ENCODE data around the gene PDE6C. TPM values are rescaled to one million over a fixed set of nuclear protein-coding genes. Genes with fewer than 3 reads are reported as not detected.

PDE6C gene
- total and polyA plus RNA-seq, 2 donors (not counting 1 experiment from before 2014, with no cell fraction given) = not detected

DNA sequence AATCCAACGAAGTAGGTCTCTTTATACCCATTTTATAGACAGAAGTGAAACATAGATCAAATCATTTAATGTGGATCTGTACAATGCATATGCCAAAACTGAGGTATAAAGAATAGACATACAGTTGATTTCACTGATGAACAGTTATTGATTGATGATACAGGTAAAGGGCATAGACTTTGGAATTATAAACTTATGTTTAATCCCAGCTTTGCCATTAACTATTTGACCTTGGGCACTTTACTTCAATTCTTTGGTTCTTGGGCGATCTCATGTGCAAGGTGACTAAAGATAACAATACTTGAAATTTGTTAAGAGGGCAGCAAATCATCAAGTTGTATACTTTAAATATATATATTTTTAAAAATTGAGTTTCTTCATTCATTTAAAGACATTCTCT lies 61.5 kb downstream of the PDE6C start:
- no peak overlapping the region for H2AFZ ChIP-seq (ENCODE audit: insufficient read depth, low read depth, low read length, poor library complexity, severe bottlenecking)
- ChIA-PET CTCF (no interaction called here), POLR2A (no interaction called here)
- H3K4me1 Mint-ChIP-seq = no peaks in the 10 kb centered on the region
- no peak overlapping the region for H3K4me2 ChIP-seq (replicated peaks; ENCODE audit: low read depth, low read length, poor library complexity, severe bottlenecking)
- no CpG with 5 or more reads among the region's 2 CpGs for WGBS (ENCODE audit: insufficient coverage)
- no peaks in the 10 kb centered on the region for H4K20me1 ChIP-seq (ENCODE audit: control insufficient read depth, insufficient read depth, low read length, poor library complexity, severe bottlenecking)
- no peaks in the 10 kb centered on the region for H3K27me3 ChIP-seq (replicated peaks in 1 of 4; ENCODE audit: control extremely low read depth in 1 of 4, control insufficient read depth in 3 of 4, insufficient read depth in 4 of 4, low read length in 3 of 4)
- no peak for TF ChIP-seq EZH2 (IDR thresholded peaks at IDR 0.05; ENCODE audit: borderline replicate concordance, insufficient read depth, low read depth, low read length, poor library complexity, severe bottlenecking)
- TF ChIP-seq, protein P1, sequence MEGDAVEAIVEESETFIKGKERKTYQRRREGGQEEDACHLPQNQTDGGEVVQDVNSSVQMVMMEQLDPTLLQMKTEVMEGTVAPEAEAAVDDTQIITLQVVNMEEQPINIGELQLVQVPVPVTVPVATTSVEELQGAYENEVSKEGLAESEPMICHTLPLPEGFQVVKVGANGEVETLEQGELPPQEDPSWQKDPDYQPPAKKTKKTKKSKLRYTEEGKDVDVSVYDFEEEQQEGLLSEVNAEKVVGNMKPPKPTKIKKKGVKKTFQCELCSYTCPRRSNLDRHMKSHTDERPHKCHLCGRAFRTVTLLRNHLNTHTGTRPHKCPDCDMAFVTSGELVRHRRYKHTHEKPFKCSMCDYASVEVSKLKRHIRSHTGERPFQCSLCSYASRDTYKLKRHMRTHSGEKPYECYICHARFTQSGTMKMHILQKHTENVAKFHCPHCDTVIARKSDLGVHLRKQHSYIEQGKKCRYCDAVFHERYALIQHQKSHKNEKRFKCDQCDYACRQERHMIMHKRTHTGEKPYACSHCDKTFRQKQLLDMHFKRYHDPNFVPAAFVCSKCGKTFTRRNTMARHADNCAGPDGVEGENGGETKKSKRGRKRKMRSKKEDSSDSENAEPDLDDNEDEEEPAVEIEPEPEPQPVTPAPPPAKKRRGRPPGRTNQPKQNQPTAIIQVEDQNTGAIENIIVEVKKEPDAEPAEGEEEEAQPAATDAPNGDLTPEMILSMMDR (IDR thresholded peaks at IDR 0.05) = no peak
- H3K9me3 Mint-ChIP-seq (ENCODE audit: insufficient read depth) = no peaks in the 10 kb centered on the region
- no peaks in the 10 kb centered on the region for H3K27me3 Mint-ChIP-seq
- no peak for DNase-seq
- H3K9me3 ChIP-seq (ENCODE audit: control extremely low read depth in 1 of 3, control insufficient read depth in 2 of 3, insufficient read depth in 1 of 3, low read length in 2 of 3) = no peaks in the 10 kb centered on the region
- no peak overlapping the region for H3K9ac ChIP-seq (ENCODE audit: low read length)
- intact Hi-C loops (cut with micrococcal nuclease) = no loop called here
- H3K79me2 ChIP-seq (ENCODE audit: control insufficient read depth, insufficient read depth, low read length) = no peaks in the 10 kb centered on the region
- no peak overlapping the region for H3K27ac Mint-ChIP-seq
- no peak for ATAC-seq (ENCODE audit: low read depth)
- H3K27ac ChIP-seq (ENCODE audit: low read length in 2 of 2) = no peak overlapping the region
- H3K4me3 Mint-ChIP-seq = no peak overlapping the region
- H3K36me3 ChIP-seq (replicated peaks in 1 of 2; ENCODE audit: control extremely low read depth in 1 of 2, control insufficient read depth in 1 of 2, extremely low read depth in 1 of 2, insufficient read depth in 2 of 2, low read length in 1 of 2) = peaks cover 2 to 43% of the 10 kb centered on the region in 2 experiments
- H3K4me3 ChIP-seq (ENCODE audit: control extremely low read depth in 1 of 5, extremely low read depth in 1 of 5, insufficient read depth in 1 of 5, low read depth in 2 of 5, low read length in 4 of 5) = no peak overlapping the region
- H3K4me1 ChIP-seq (ENCODE audit: control insufficient read depth in 2 of 2, insufficient read depth in 2 of 2, low read length in 2 of 2) = no peaks in the 10 kb centered on the region

DNA sequence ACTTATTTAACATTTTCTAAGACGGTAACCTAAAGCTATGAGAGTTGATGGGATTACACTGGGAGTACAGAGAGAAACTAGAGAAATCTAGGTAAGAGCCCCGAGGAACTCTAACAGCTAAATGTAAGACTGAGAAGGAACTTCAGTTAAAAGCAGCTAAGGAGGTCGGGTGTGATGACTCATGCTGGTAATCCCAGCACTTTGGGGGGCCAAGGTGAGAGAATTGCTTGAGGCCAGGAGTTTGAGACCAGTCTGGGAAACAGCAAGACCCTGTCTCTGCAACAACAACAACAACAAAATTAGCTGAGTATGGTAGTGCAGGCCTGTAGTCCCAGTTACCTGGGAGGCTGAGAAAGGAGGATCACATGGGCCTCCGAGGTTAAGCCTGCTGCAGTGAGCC lies 66.0 kb downstream of the PDE6C start:
- Mint-ChIP-seq H3K4me1 (no peaks in the 10 kb centered on the region), H3K4me3 (no peak overlapping the region), H3K27me3 (no peaks in the 10 kb centered on the region), H3K27ac (no peak overlapping the region), H3K9me3 (ENCODE audit: insufficient read depth) (no peaks in the 10 kb centered on the region)
- no peaks in the 10 kb centered on the region for H3K27me3 ChIP-seq (replicated peaks in 1 of 4; ENCODE audit: control extremely low read depth in 1 of 4, control insufficient read depth in 3 of 4, insufficient read depth in 4 of 4, low read length in 3 of 4)
- ATAC-seq (ENCODE audit: low read depth) = no peak
- peaks cover 7 to 49% of the 10 kb centered on the region in 2 experiments for H3K36me3 ChIP-seq (replicated peaks in 1 of 2; ENCODE audit: control extremely low read depth in 1 of 2, control insufficient read depth in 1 of 2, extremely low read depth in 1 of 2, insufficient read depth in 2 of 2, low read length in 1 of 2)
- H3K4me3 ChIP-seq (ENCODE audit: control extremely low read depth in 1 of 5, extremely low read depth in 1 of 5, insufficient read depth in 1 of 5, low read depth in 2 of 5, low read length in 4 of 5) = no peak overlapping the region
- H3K9me3 ChIP-seq (ENCODE audit: control extremely low read depth in 1 of 3, control insufficient read depth in 2 of 3, insufficient read depth in 1 of 3, low read length in 2 of 3) = no peaks in the 10 kb centered on the region
- no peaks in the 10 kb centered on the region for H3K79me2 ChIP-seq (ENCODE audit: control insufficient read depth, insufficient read depth, low read length)
- H3K27ac ChIP-seq (ENCODE audit: low read length in 2 of 2) = no peak overlapping the region
- TF ChIP-seq, protein P1 (IDR thresholded peaks at IDR 0.05) = no peak
- TF ChIP-seq EZH2 (IDR thresholded peaks at IDR 0.05; ENCODE audit: borderline replicate concordance, insufficient read depth, low read depth, low read length, poor library complexity, severe bottlenecking) = no peak
- H3K4me2 ChIP-seq (replicated peaks; ENCODE audit: low read depth, low read length, poor library complexity, severe bottlenecking) = no peak overlapping the region
- no peak overlapping the region for H3K9ac ChIP-seq (ENCODE audit: low read length)
- 100% methylated on average over 1 of the region's 4 CpGs for WGBS (ENCODE audit: insufficient coverage)
- ChIA-PET POLR2A (no interaction called here), CTCF (interaction anchor here (1.8 kb wide), 1 partner anchor 124 kb away, joined by 8 read pairs; no protein-coding TSS in a partner anchor)
- intact Hi-C loops (cut with micrococcal nuclease) = no loop called here
- no peak overlapping the region for H2AFZ ChIP-seq (ENCODE audit: insufficient read depth, low read depth, low read length, poor library complexity, severe bottlenecking)
- H3K4me1 ChIP-seq (ENCODE audit: control insufficient read depth in 2 of 2, insufficient read depth in 2 of 2, low read length in 2 of 2) = no peaks in the 10 kb centered on the region
- no peaks in the 10 kb centered on the region for H4K20me1 ChIP-seq (ENCODE audit: control insufficient read depth, insufficient read depth, low read length, poor library complexity, severe bottlenecking)
- DNase-seq = no peak

Data from B cell (primary cell).